Measurements from ENCODE around the gene GNB2. TPM values are rescaled to one million over a fixed set of nuclear protein-coding genes. Genes with fewer than 3 reads are reported as not detected.

Gene GNB2
- total RNA-seq, 1 experiment from 2014 or later, result 174 TPM

- Histone ChIP-seq H3K27me3 (ENCODE audit: insufficient read depth, low read length) (no peaks in the 10 kb centered on the region), H3K9me3 (ENCODE audit: control insufficient read depth, low read depth, low read length) (no peaks in the 10 kb centered on the region), H4K8ac (replicated peaks; ENCODE audit: insufficient read length, low read depth, low read length) (no peak overlapping the region), H3K4me2 (ENCODE audit: insufficient read depth, insufficient read length, low read length) (peak overlapping the region; percentile 75), H2BK15ac (ENCODE audit: low read depth, low read length) (no peak overlapping the region), H2AK5ac (ENCODE audit: insufficient read length, low read length) (no peak overlapping the region), H2BK120ac (ENCODE audit: low read depth, low read length, poor library complexity, severe bottlenecking) (no peak overlapping the region), H2AFZ (ENCODE audit: low read length) (no peak overlapping the region), H3K14ac (ENCODE audit: insufficient read depth, low read length) (no peak overlapping the region), H3K18ac (ENCODE audit: insufficient read length, low read depth, low read length) (no peak overlapping the region), H3K79me2 (ENCODE audit: insufficient read depth, low read length) (no peaks in the 10 kb centered on the region), H3K27ac (ENCODE audit: insufficient read length, low read depth, low read length) (no peak overlapping the region), H4K20me1 (ENCODE audit: control insufficient read depth, insufficient read depth, insufficient read length) (no peaks in the 10 kb centered on the region), H3K23ac (ENCODE audit: insufficient read length, low read depth, low read length) (no peak overlapping the region), H3K4ac (ENCODE audit: low read depth, low read length) (no peak overlapping the region), H3K56ac (ENCODE audit: insufficient read length, low read depth, low read length) (no peak overlapping the region), H4K5ac (ENCODE audit: insufficient read length, low read depth, low read length) (no peak overlapping the region), H4K91ac (ENCODE audit: insufficient read length, low read depth, low read length) (no peak overlapping the region), H3T11ph (ENCODE audit: low read length) (no peak overlapping the region), H2BK20ac (ENCODE audit: low read depth, low read length, poor library complexity, severe bottlenecking) (no peak overlapping the region), H3K79me1 (ENCODE audit: insufficient read depth, low read depth, low read length, poor library complexity, severe bottlenecking) (no peaks in the 10 kb centered on the region), H3K4me1 (ENCODE audit: insufficient read depth, low read length) (no peaks in the 10 kb centered on the region), H2BK12ac (ENCODE audit: insufficient read length, low read depth, low read length) (no peak overlapping the region), H3K23me2 (ENCODE audit: insufficient read length, low read depth, low read length, poor library complexity, severe bottlenecking) (peaks cover 20% of the 10 kb centered on the region), H3K9ac (ENCODE audit: extremely low read depth, insufficient read length, low read length) (peak overlapping the region; percentile 30), H2BK5ac (ENCODE audit: insufficient read length, low read length) (no peak overlapping the region)
- Mint-ChIP-seq H3K27ac (peak overlapping the region in 2 of 3 experiments; percentile 49 to 90; a peak in 2 of 7 replicates), H3K4me1 (peaks cover 4 to 7% of the 10 kb centered on the region in 2 experiments; a peak in 3 of 4 replicates), H3K36me3 (ENCODE audit: insufficient read depth in 1 of 3, low read depth in 3 of 3) (peaks cover 10 to 19% (median 18%) of the 10 kb centered on the region in 3 experiments; a peak in 6 of 7 replicates), H3K4me3 (peak overlapping the region; percentile 83 to 92), H3K9me3 (no peaks in the 10 kb centered on the region), H3K27me3 (ENCODE audit: low read depth) (peaks cover 35% of the 10 kb centered on the region)
- TF ChIP-seq, protein P1, sequence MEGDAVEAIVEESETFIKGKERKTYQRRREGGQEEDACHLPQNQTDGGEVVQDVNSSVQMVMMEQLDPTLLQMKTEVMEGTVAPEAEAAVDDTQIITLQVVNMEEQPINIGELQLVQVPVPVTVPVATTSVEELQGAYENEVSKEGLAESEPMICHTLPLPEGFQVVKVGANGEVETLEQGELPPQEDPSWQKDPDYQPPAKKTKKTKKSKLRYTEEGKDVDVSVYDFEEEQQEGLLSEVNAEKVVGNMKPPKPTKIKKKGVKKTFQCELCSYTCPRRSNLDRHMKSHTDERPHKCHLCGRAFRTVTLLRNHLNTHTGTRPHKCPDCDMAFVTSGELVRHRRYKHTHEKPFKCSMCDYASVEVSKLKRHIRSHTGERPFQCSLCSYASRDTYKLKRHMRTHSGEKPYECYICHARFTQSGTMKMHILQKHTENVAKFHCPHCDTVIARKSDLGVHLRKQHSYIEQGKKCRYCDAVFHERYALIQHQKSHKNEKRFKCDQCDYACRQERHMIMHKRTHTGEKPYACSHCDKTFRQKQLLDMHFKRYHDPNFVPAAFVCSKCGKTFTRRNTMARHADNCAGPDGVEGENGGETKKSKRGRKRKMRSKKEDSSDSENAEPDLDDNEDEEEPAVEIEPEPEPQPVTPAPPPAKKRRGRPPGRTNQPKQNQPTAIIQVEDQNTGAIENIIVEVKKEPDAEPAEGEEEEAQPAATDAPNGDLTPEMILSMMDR (conservative IDR thresholded peaks at IDR 0.05), result no peak
- no peak for DNase-seq
- WGBS (ENCODE audit: extremely low coverage, insufficient read length, low lambda C conversion rate), result no CpG with 5 or more reads among the region's 34 CpGs
Observed at GRCh38 chr7:100673942-100674410, 436 bp downstream of the GNB2 start.
